B cell (primary cell): ENCODE measurements around the gene MEA1.

Experiments
- CTCF ChIP-seq: fragments of 200-600 bp; IDR thresholded peaks from one replicate; pipeline ENCODE4 v1.8.0; 2022; ENCODE audit warnings: antibody characterized with exemption, mild to moderate bottlenecking
- EZH2 ChIP-seq: IDR thresholded peaks from 2 replicates; pipeline ENCODE4 v1.6.1; 2012; ENCODE audit warnings: borderline replicate concordance, low read depth, mild to moderate bottlenecking, moderate library complexity, low read length; ENCODE audit not compliant: insufficient read depth, poor library complexity, severe bottlenecking

- TF ChIP-seq CTCF: no peak
- TF ChIP-seq EZH2: no peak
These were observed 7.5 kb downstream of the MEA1 start for GRCh38 chr6:43006251-43006650.
